ENCODE measurements around the gene GALNT6.
A peak's percentile ranks its signal among the peaks of the same experiment; 100 is the strongest.

The GALNT6 gene

GRCh38 chr12:51401020-51401419, 9.8 kb upstream of the GALNT6 start:
- no peak for DNase-seq (ENCODE audit: low read depth in 2 of 2)
- TF ChIP-seq, protein P1, sequence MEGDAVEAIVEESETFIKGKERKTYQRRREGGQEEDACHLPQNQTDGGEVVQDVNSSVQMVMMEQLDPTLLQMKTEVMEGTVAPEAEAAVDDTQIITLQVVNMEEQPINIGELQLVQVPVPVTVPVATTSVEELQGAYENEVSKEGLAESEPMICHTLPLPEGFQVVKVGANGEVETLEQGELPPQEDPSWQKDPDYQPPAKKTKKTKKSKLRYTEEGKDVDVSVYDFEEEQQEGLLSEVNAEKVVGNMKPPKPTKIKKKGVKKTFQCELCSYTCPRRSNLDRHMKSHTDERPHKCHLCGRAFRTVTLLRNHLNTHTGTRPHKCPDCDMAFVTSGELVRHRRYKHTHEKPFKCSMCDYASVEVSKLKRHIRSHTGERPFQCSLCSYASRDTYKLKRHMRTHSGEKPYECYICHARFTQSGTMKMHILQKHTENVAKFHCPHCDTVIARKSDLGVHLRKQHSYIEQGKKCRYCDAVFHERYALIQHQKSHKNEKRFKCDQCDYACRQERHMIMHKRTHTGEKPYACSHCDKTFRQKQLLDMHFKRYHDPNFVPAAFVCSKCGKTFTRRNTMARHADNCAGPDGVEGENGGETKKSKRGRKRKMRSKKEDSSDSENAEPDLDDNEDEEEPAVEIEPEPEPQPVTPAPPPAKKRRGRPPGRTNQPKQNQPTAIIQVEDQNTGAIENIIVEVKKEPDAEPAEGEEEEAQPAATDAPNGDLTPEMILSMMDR (IDR thresholded peaks at IDR 0.05; ENCODE audit: low read depth, low read length) = no peak
- no peak overlapping the region for H3K4me3 ChIP-seq (replicated peaks in 1 of 2; ENCODE audit: low read depth in 2 of 2, low read length in 2 of 2)

DNA sequence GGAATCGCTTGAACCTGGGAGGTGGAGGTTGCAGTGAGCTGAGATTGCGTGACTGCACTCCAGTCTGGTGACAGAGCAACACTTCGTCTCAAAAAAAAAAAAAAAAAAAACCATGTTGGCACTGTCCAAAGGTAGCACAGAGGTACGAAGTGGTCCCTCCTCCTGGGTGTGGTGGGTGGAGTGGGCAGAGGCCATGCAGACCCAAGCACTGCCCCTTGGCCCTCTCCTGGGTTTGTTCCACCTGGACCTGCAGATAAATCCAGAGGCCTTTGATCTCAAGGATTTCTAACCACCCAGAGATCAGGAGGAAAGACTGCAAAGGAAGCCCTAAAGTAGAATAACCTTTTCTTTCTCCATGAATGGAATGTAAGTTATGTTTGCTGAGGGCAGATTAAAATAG, 8.7 kb upstream of the GALNT6 start:
- TF ChIP-seq, protein P1 (IDR thresholded peaks at IDR 0.05; ENCODE audit: low read depth, low read length) = no peak
- DNase-seq (ENCODE audit: low read depth in 2 of 2) = no peak
- H3K4me3 ChIP-seq (replicated peaks in 1 of 2; ENCODE audit: low read depth in 2 of 2, low read length in 2 of 2) = no peak overlapping the region

DNA sequence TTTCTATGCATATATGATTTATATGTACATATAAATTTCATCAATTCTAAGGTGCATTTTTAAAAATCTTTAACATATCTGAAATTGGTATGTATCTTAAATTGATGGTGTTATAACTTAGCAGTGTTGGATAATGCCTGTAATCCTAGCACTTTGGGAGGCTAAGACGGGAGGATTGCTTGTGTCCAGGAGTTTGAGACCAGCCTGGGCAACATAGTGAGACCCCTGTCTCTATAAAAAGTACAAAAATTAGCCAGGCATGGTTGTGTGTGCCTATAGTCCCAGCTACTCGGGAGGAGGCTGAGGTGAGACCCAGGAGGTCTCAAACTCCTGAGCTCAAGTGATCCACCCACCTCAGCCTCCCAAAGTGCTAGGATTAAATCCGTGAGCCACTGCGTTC, 6.5 kb upstream of the GALNT6 start:
- TF ChIP-seq, protein P1 (IDR thresholded peaks at IDR 0.05; ENCODE audit: low read depth, low read length) = no peak
- no peak overlapping the region for H3K4me3 ChIP-seq (replicated peaks in 1 of 2; ENCODE audit: low read depth in 2 of 2, low read length in 2 of 2)
- DNase-seq (ENCODE audit: low read depth in 2 of 2) = no peak

- no peak overlapping the region for H3K4me3 ChIP-seq (replicated peaks in 1 of 2; ENCODE audit: low read depth in 2 of 2, low read length in 2 of 2)
- DNase-seq (ENCODE audit: low read depth in 2 of 2) = no peak
- TF ChIP-seq, protein P1 (IDR thresholded peaks at IDR 0.05; ENCODE audit: low read depth, low read length) = no peak
Measured at GRCh38 chr12:51395283-51396230, 4.4 kb upstream of the GALNT6 start.

DNA sequence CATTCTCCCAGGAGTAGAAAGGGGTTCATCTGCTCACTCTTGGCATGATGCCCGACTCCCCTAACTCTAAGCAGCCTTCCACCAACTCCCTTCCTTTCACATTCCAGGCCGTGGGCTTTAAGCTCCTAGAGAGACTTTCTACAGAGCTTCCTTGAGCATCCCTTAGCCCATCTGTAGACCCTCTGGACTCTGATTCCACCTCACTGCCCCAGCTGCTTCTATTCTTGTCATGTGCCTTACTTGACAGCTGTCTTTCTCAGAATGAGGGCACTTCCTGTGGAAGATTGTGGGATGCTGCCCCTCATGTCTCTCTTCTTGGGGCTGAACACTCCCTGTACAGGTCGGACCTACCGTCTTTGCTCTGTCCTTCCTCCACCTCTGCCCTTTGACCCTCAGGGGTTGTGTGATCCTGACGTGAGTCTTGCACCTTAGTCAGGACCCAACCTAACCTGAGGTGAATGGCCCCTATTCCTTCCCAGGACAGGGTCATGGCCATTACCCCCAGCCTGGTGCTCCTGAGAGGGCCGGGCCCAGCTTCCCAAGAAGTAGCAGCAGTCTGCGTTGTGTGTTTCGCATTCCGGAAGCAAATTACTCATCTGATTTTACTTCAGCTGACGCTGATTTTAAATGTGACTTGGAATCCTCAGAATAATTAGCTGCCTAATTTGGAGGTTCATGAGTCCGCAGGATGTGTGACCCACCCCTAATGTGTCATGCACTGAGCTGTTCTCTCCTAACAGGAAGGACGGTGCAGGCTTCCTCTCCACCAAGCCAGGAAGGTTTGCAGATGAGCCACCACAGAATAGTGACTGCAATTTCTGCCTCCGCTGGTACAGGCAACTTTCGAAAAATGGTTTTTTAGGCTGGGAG, 2.7 kb upstream of the GALNT6 start:
- no peak overlapping the region for H3K4me3 ChIP-seq (replicated peaks in 1 of 2; ENCODE audit: low read depth in 2 of 2, low read length in 2 of 2)
- DNase-seq (ENCODE audit: low read depth in 2 of 2) = peak; percentile 74 to 95

GRCh38 chr12:51392556-51393237, 1.5 kb upstream of the GALNT6 start:
- no peak overlapping the region for H3K4me3 ChIP-seq (replicated peaks in 1 of 2; ENCODE audit: low read depth in 2 of 2, low read length in 2 of 2)
- DNase-seq (ENCODE audit: low read depth in 2 of 2) = peak in 1 of 2 donors; percentile 24
- TF ChIP-seq, protein P1 (IDR thresholded peaks at IDR 0.05; ENCODE audit: low read depth, low read length) = no peak

More for the DNA sequence above, 2.7 kb upstream of the GALNT6 start:
- TF ChIP-seq, protein P1 (IDR thresholded peaks at IDR 0.05; ENCODE audit: low read depth, low read length) = no peak
